Esophagus mucosa (tissue), 1 donor: Measurements from ENCODE around the gene MFSD6L. TPM values are rescaled to one million over a fixed set of nuclear protein-coding genes. Genes with fewer than 3 reads are reported as not detected.

Experiments used
- total RNA-seq: library from RNA; stranded (reverse); gene quantifications from one replicate; pipeline ENCODE4 v1.2.4, GENCODE V29; 2023
- donor health status: DM: yes; HTN: yes; CAD: no.

Gene MFSD6L
- total RNA-seq, 1 donor from 2014 or later: 0.72 TPM

Other genes with a start within 250 kb of the MFSD6L start
- gene MYH10, start 168.6 kb downstream of the MFSD6L start, total RNA-seq: 24.6 TPM
- not detected for gene CCDC42, start 54.5 kb downstream of the MFSD6L start, total RNA-seq
- not detected for gene SPDYE4, start 40.8 kb downstream of the MFSD6L start, total RNA-seq
- 0.16 TPM for gene PIK3R6, start 68.3 kb upstream of the MFSD6L start, total RNA-seq
- 0.88 TPM for gene PIK3R5, start 166.3 kb upstream of the MFSD6L start, total RNA-seq
- 9.1 TPM for gene NTN1, start 222.1 kb upstream of the MFSD6L start, total RNA-seq